Measurements from ENCODE around the gene TMEM30A.

Gene TMEM30A

GRCh38 chr6:75278474-75279077 is 6.0 kb downstream of the TMEM30A start:
- Histone ChIP-seq H3K27me3 (ENCODE audit: control insufficient read depth in 1 of 2, insufficient read depth in 1 of 2, low read length in 2 of 2) (no peaks in the 10 kb centered on the region), H3K36me3 (ENCODE audit: control insufficient read depth in 1 of 2, insufficient read depth in 2 of 2, low read depth in 1 of 2, low read length in 2 of 2) (peaks cover 0 to 4% of the 10 kb centered on the region in 2 experiments), H3K4me2 (ENCODE audit: low read length, poor library complexity, severe bottlenecking) (no peak overlapping the region), H3K27ac (ENCODE audit: low read length, poor library complexity, severe bottlenecking) (no peak overlapping the region), H4K8ac (ENCODE audit: low read length) (no peak overlapping the region), H3K4me1 (ENCODE audit: control insufficient read depth, insufficient read depth, low read depth, low read length) (peaks cover 4% of the 10 kb centered on the region), H4K91ac (ENCODE audit: low read length) (no peak overlapping the region), H3K18ac (ENCODE audit: low read depth in 1 of 2, low read length in 2 of 2) (no peak overlapping the region), H3K23ac (ENCODE audit: low read length in 2 of 2) (no peak overlapping the region), H3K4ac (ENCODE audit: low read depth in 1 of 2, low read length in 2 of 2) (no peak overlapping the region), H3K14ac (ENCODE audit: low read length in 2 of 2) (no peak overlapping the region), H2BK120ac (ENCODE audit: low read depth, low read length) (no peak overlapping the region), H2BK15ac (ENCODE audit: low read depth, poor library complexity, severe bottlenecking) (no peak overlapping the region), H3K9ac (ENCODE audit: low read length) (no peak overlapping the region), H2BK5ac (ENCODE audit: low read depth, low read length, poor library complexity, severe bottlenecking) (no peak overlapping the region), H2BK12ac (ENCODE audit: low read length in 2 of 2) (no peak overlapping the region), H2AFZ (ENCODE audit: low read depth, low read length) (no peak overlapping the region), H3K79me1 (replicated peaks; ENCODE audit: low read length, poor library complexity, severe bottlenecking) (no peaks in the 10 kb centered on the region), H3K4me3 (ENCODE audit: insufficient read depth in 1 of 2, low read depth in 1 of 2, low read length in 2 of 2) (no peak overlapping the region), H2AK5ac (ENCODE audit: low read length, severe bottlenecking) (no peak overlapping the region), H3K9me3 (ENCODE audit: control insufficient read depth, low read length) (no peaks in the 10 kb centered on the region)
- DNase-seq, result no peak
- WGBS, result 82% methylated on average over 4 of the region's 4 CpGs

- H3K27me3 ChIP-seq (ENCODE audit: control insufficient read depth in 1 of 2, insufficient read depth in 1 of 2, low read length in 2 of 2), result no peaks in the 10 kb centered on the region
- no peak overlapping the region for H2AK5ac ChIP-seq (ENCODE audit: low read length, severe bottlenecking)
- H2AFZ ChIP-seq (ENCODE audit: low read depth, low read length), result no peak overlapping the region
- H3K36me3 ChIP-seq (ENCODE audit: control insufficient read depth in 1 of 2, insufficient read depth in 2 of 2, low read depth in 1 of 2, low read length in 2 of 2), result peaks cover 6 to 28% of the 10 kb centered on the region in 2 experiments
- no peak overlapping the region for H3K18ac ChIP-seq (ENCODE audit: low read depth in 1 of 2, low read length in 2 of 2)
- H4K91ac ChIP-seq (ENCODE audit: low read length), result no peak overlapping the region
- H2BK15ac ChIP-seq (ENCODE audit: low read depth, poor library complexity, severe bottlenecking), result no peak overlapping the region
- no peak overlapping the region for H2BK120ac ChIP-seq (ENCODE audit: low read depth, low read length)
- no peaks in the 10 kb centered on the region for H3K79me1 ChIP-seq (replicated peaks; ENCODE audit: low read length, poor library complexity, severe bottlenecking)
- no peak overlapping the region for H3K14ac ChIP-seq (ENCODE audit: low read length in 2 of 2)
- DNase-seq, result peak; percentile 89
- peak overlapping the region; percentile 50 for H3K9ac ChIP-seq (ENCODE audit: low read length)
- no peaks in the 10 kb centered on the region for H3K9me3 ChIP-seq (ENCODE audit: control insufficient read depth, low read length)
- H2BK5ac ChIP-seq (ENCODE audit: low read depth, low read length, poor library complexity, severe bottlenecking), result no peak overlapping the region
- H3K4me1 ChIP-seq (ENCODE audit: control insufficient read depth, insufficient read depth, low read depth, low read length), result peaks cover 4% of the 10 kb centered on the region
- H4K8ac ChIP-seq (ENCODE audit: low read length), result no peak overlapping the region
- H3K4me3 ChIP-seq (ENCODE audit: insufficient read depth in 1 of 2, low read depth in 1 of 2, low read length in 2 of 2), result no peak overlapping the region
- no peak overlapping the region for H3K4me2 ChIP-seq (ENCODE audit: low read length, poor library complexity, severe bottlenecking)
- no peak overlapping the region for H2BK12ac ChIP-seq (ENCODE audit: low read length in 2 of 2)
- H3K4ac ChIP-seq (ENCODE audit: low read depth in 1 of 2, low read length in 2 of 2), result no peak overlapping the region
- H3K27ac ChIP-seq (ENCODE audit: low read length, poor library complexity, severe bottlenecking), result no peak overlapping the region
- no peak overlapping the region for H3K23ac ChIP-seq (ENCODE audit: low read length in 2 of 2)
Measured at GRCh38 chr6:75275067-75275466, 9.5 kb downstream of the TMEM30A start.

GRCh38 chr6:75273009-75273408 is 11.6 kb downstream of the TMEM30A start:
- no peak overlapping the region for H3K4me2 ChIP-seq (ENCODE audit: low read length, poor library complexity, severe bottlenecking)
- no peak overlapping the region for H2BK15ac ChIP-seq (ENCODE audit: low read depth, poor library complexity, severe bottlenecking)
- no peak overlapping the region for H3K23ac ChIP-seq (ENCODE audit: low read length in 2 of 2)
- no peak overlapping the region for H2BK5ac ChIP-seq (ENCODE audit: low read depth, low read length, poor library complexity, severe bottlenecking)
- H2BK12ac ChIP-seq (ENCODE audit: low read length in 2 of 2), result no peak overlapping the region
- peaks cover 4% of the 10 kb centered on the region for H3K4me1 ChIP-seq (ENCODE audit: control insufficient read depth, insufficient read depth, low read depth, low read length)
- H4K91ac ChIP-seq (ENCODE audit: low read length), result no peak overlapping the region
- H3K27ac ChIP-seq (ENCODE audit: low read length, poor library complexity, severe bottlenecking), result peak overlapping the region; percentile 45
- peak overlapping the region; percentile 37 for H3K18ac ChIP-seq (ENCODE audit: low read depth in 1 of 2, low read length in 2 of 2)
- no peaks in the 10 kb centered on the region for H3K27me3 ChIP-seq (ENCODE audit: control insufficient read depth in 1 of 2, insufficient read depth in 1 of 2, low read length in 2 of 2)
- H2AFZ ChIP-seq (ENCODE audit: low read depth, low read length), result no peak overlapping the region
- H3K79me1 ChIP-seq (replicated peaks; ENCODE audit: low read length, poor library complexity, severe bottlenecking), result peaks cover 2% of the 10 kb centered on the region
- H3K4ac ChIP-seq (ENCODE audit: low read depth in 1 of 2, low read length in 2 of 2), result peak overlapping the region in 1 of 2 experiments; percentile 54
- H3K9me3 ChIP-seq (ENCODE audit: control insufficient read depth, low read length), result no peaks in the 10 kb centered on the region
- 83% methylated on average over 4 of the region's 4 CpGs for WGBS
- H2AK5ac ChIP-seq (ENCODE audit: low read length, severe bottlenecking), result no peak overlapping the region
- DNase-seq, result peak; percentile 72
- no peak overlapping the region for H3K14ac ChIP-seq (ENCODE audit: low read length in 2 of 2)
- H4K8ac ChIP-seq (ENCODE audit: low read length), result no peak overlapping the region
- H3K4me3 ChIP-seq (ENCODE audit: insufficient read depth in 1 of 2, low read depth in 1 of 2, low read length in 2 of 2), result no peak overlapping the region
- H3K9ac ChIP-seq (ENCODE audit: low read length), result peak overlapping the region; percentile 72
- peaks cover 6 to 34% of the 10 kb centered on the region in 2 experiments for H3K36me3 ChIP-seq (ENCODE audit: control insufficient read depth in 1 of 2, insufficient read depth in 2 of 2, low read depth in 1 of 2, low read length in 2 of 2)
- no peak overlapping the region for H2BK120ac ChIP-seq (ENCODE audit: low read depth, low read length)

GRCh38 chr6:75272145-75272840 is 12.3 kb downstream of the TMEM30A start:
- Histone ChIP-seq H3K4me3 (ENCODE audit: insufficient read depth in 1 of 2, low read depth in 1 of 2, low read length in 2 of 2) (no peak overlapping the region), H4K8ac (ENCODE audit: low read length) (no peak overlapping the region), H3K27ac (ENCODE audit: low read length, poor library complexity, severe bottlenecking) (peak overlapping the region; percentile 50), H3K4me1 (ENCODE audit: control insufficient read depth, insufficient read depth, low read depth, low read length) (peaks cover under 1% of the 10 kb centered on the region), H2AK5ac (ENCODE audit: low read length, severe bottlenecking) (no peak overlapping the region), H2BK120ac (ENCODE audit: low read depth, low read length) (no peak overlapping the region), H3K23ac (ENCODE audit: low read length in 2 of 2) (no peak overlapping the region), H2BK15ac (ENCODE audit: low read depth, poor library complexity, severe bottlenecking) (no peak overlapping the region), H3K79me1 (replicated peaks; ENCODE audit: low read length, poor library complexity, severe bottlenecking) (peaks cover 2% of the 10 kb centered on the region), H2BK5ac (ENCODE audit: low read depth, low read length, poor library complexity, severe bottlenecking) (no peak overlapping the region), H3K27me3 (ENCODE audit: control insufficient read depth in 1 of 2, insufficient read depth in 1 of 2, low read length in 2 of 2) (no peaks in the 10 kb centered on the region), H3K14ac (ENCODE audit: low read length in 2 of 2) (no peak overlapping the region), H3K9me3 (ENCODE audit: control insufficient read depth, low read length) (no peaks in the 10 kb centered on the region), H2AFZ (ENCODE audit: low read depth, low read length) (no peak overlapping the region), H3K9ac (ENCODE audit: low read length) (peak overlapping the region; percentile 72), H4K91ac (ENCODE audit: low read length) (peak overlapping the region; percentile 14), H3K36me3 (ENCODE audit: control insufficient read depth in 1 of 2, insufficient read depth in 2 of 2, low read depth in 1 of 2, low read length in 2 of 2) (peaks cover 6 to 34% of the 10 kb centered on the region in 2 experiments), H3K4me2 (ENCODE audit: low read length, poor library complexity, severe bottlenecking) (no peak overlapping the region), H3K4ac (ENCODE audit: low read depth in 1 of 2, low read length in 2 of 2) (peak overlapping the region in 1 of 2 experiments; percentile 54), H2BK12ac (ENCODE audit: low read length in 2 of 2) (no peak overlapping the region), H3K18ac (ENCODE audit: low read depth in 1 of 2, low read length in 2 of 2) (peak overlapping the region; percentile 37 to 64)
- DNase-seq, result peak; percentile 48
- WGBS, result 96% methylated on average over 5 of the region's 5 CpGs

All from mesenchymal stem cell (in vitro differentiated cells and primary cell).